SK-N-MC (cell line): ENCODE results near the gene SPNS3.

ENCODE experiments used
- EZH2 ChIP-seq: fragments of 200-600 bp; sonication (generic); IDR thresholded peaks from one replicate; pipeline ENCODE4 v1.6.1; 2017; ENCODE audit warnings: antibody characterized with exemption
- POLR2AphosphoS5 ChIP-seq: IDR thresholded peaks from 2 replicates; pipeline ENCODE4 v1.6.1; 2012; ENCODE audit warnings: mild to moderate bottlenecking, low read depth, low read length, borderline replicate concordance

- no peak for TF ChIP-seq POLR2AphosphoS5
- no peak for TF ChIP-seq EZH2
Observed at GRCh38 chr17:4453812-4454591, 20.3 kb downstream of the SPNS3 start.
